NT2/D1 (cell line): ENCODE data around the gene ZSWIM3.

Experiments used
- YY1 ChIP-seq: IDR thresholded peaks from 2 replicates; pipeline ENCODE4 v1.6.1; 2011; ENCODE audit not compliant: insufficient read length, insufficient read depth
- ZNF274 ChIP-seq: IDR thresholded peaks from 2 replicates; pipeline ENCODE4 v1.6.1; 2011; ENCODE audit warnings: mild to moderate bottlenecking, low read depth, low read length

GRCh38 chr20:45880988-45881788 is 23.8 kb downstream of the ZSWIM3 start, which contains the start of gene ZSWIM1:
- TF ChIP-seq ZNF274 (no peak), YY1 (peak; percentile 74)
